ENCODE data around the gene ANO2. TPM values are rescaled to one million over a fixed set of nuclear protein-coding genes. Genes with fewer than 3 reads are reported as not detected.
A peak's percentile ranks its signal among the peaks of the same experiment; 100 is the strongest.

Gene ANO2
- polyA plus RNA-seq, 4 donors = 0.31 to 6.2 TPM; not detected in 2

- H3K27me3 ChIP-seq (ENCODE audit: control insufficient read depth in 3 of 3, insufficient read depth in 3 of 3, low read length in 3 of 3) = peaks cover 0 to 13% (median 0%) of the 10 kb centered on the region in 3 donors
- H3K27ac ChIP-seq (ENCODE audit: low read depth in 1 of 3, low read length in 2 of 3) = no peak overlapping the region
- H3K4me1 ChIP-seq (ENCODE audit: control insufficient read depth in 3 of 3, insufficient read depth in 2 of 3, low read depth in 1 of 3, low read length in 2 of 3) = no peaks in the 10 kb centered on the region
- H3K36me3 ChIP-seq (ENCODE audit: control insufficient read depth in 3 of 3, insufficient read depth in 2 of 3, low read depth in 1 of 3, low read length in 3 of 3) = no peaks in the 10 kb centered on the region
- H3K4me3 ChIP-seq (ENCODE audit: low read depth in 1 of 3, low read length in 3 of 3) = no peak overlapping the region
- no peaks in the 10 kb centered on the region for H3K9me3 ChIP-seq (ENCODE audit: control insufficient read depth in 2 of 2, insufficient read depth in 1 of 2, low read depth in 1 of 2, low read length in 1 of 2)
- DNase-seq = no peak
- WGBS, 3 donors = 86 to 92% (median 87%) methylated on average over 16 to 17 of the region's 17 CpGs
- FAIRE-seq = no peak
Measured at GRCh38 chr12:5967645-5968415, 22.8 kb upstream of the ANO2 start.

- Histone ChIP-seq H3K27ac (ENCODE audit: low read depth in 1 of 3, low read length in 2 of 3) (no peak overlapping the region), H3K9me3 (ENCODE audit: control insufficient read depth in 2 of 2, insufficient read depth in 1 of 2, low read depth in 1 of 2, low read length in 1 of 2) (no peaks in the 10 kb centered on the region), H3K4me1 (ENCODE audit: control insufficient read depth in 3 of 3, insufficient read depth in 2 of 3, low read depth in 1 of 3, low read length in 2 of 3) (no peaks in the 10 kb centered on the region), H3K36me3 (ENCODE audit: control insufficient read depth in 3 of 3, insufficient read depth in 2 of 3, low read depth in 1 of 3, low read length in 3 of 3) (no peaks in the 10 kb centered on the region), H3K27me3 (ENCODE audit: control insufficient read depth in 3 of 3, insufficient read depth in 3 of 3, low read length in 3 of 3) (peaks cover 0 to 13% (median 0%) of the 10 kb centered on the region in 3 donors), H3K4me3 (ENCODE audit: low read depth in 1 of 3, low read length in 3 of 3) (no peak overlapping the region)
- 76 to 83% (median 78%) methylated on average over 11 of the region's 11 CpGs for WGBS, 3 donors
- no peak for DNase-seq
- no peak for FAIRE-seq
Measured at GRCh38 chr12:5966486-5967095, 21.5 kb upstream of the ANO2 start.

- H3K9me3 ChIP-seq (ENCODE audit: control insufficient read depth in 2 of 2, insufficient read depth in 1 of 2, low read depth in 1 of 2, low read length in 1 of 2) = no peaks in the 10 kb centered on the region
Measured at GRCh38 chr12:5965950-5966383, 20.9 kb upstream of the ANO2 start.

GRCh38 chr12:5964913-5965900, 20.1 kb upstream of the ANO2 start:
- H3K9me3 ChIP-seq (ENCODE audit: control insufficient read depth in 2 of 2, insufficient read depth in 1 of 2, low read depth in 1 of 2, low read length in 1 of 2) = no peaks in the 10 kb centered on the region
- H3K4me3 ChIP-seq (ENCODE audit: low read depth in 1 of 3, low read length in 3 of 3) = no peak overlapping the region
- 59 to 66% (median 59%) methylated on average over 24 of the region's 24 CpGs for WGBS, 3 donors
- no peak for FAIRE-seq
- peaks cover 0 to 13% (median 0%) of the 10 kb centered on the region in 3 donors for H3K27me3 ChIP-seq (ENCODE audit: control insufficient read depth in 3 of 3, insufficient read depth in 3 of 3, low read length in 3 of 3)
- no peak for DNase-seq
- no peak overlapping the region for H3K27ac ChIP-seq (ENCODE audit: low read depth in 1 of 3, low read length in 2 of 3)
- no peaks in the 10 kb centered on the region for H3K36me3 ChIP-seq (ENCODE audit: control insufficient read depth in 3 of 3, insufficient read depth in 2 of 3, low read depth in 1 of 3, low read length in 3 of 3)
- no peaks in the 10 kb centered on the region for H3K4me1 ChIP-seq (ENCODE audit: control insufficient read depth in 3 of 3, insufficient read depth in 2 of 3, low read depth in 1 of 3, low read length in 2 of 3)

More at GRCh38 chr12:5965950-5966383, 20.9 kb upstream of the ANO2 start:
- FAIRE-seq (no peak), DNase-seq (peak; percentile 42 to 61)
- H3K4me1 ChIP-seq (ENCODE audit: control insufficient read depth in 3 of 3, insufficient read depth in 2 of 3, low read depth in 1 of 3, low read length in 2 of 3) = no peaks in the 10 kb centered on the region
- no peak overlapping the region for H3K27ac ChIP-seq (ENCODE audit: low read depth in 1 of 3, low read length in 2 of 3)
- H3K36me3 ChIP-seq (ENCODE audit: control insufficient read depth in 3 of 3, insufficient read depth in 2 of 3, low read depth in 1 of 3, low read length in 3 of 3) = no peaks in the 10 kb centered on the region
- peaks cover 0 to 13% (median 0%) of the 10 kb centered on the region in 3 donors for H3K27me3 ChIP-seq (ENCODE audit: control insufficient read depth in 3 of 3, insufficient read depth in 3 of 3, low read length in 3 of 3)
- 25 to 32% (median 28%) methylated on average over 9 of the region's 9 CpGs for WGBS, 3 donors
- H3K4me3 ChIP-seq (ENCODE audit: low read depth in 1 of 3, low read length in 3 of 3) = no peak overlapping the region

GRCh38 chr12:5963515-5963914, 18.5 kb upstream of the ANO2 start:
- Histone ChIP-seq H3K36me3 (ENCODE audit: control insufficient read depth in 3 of 3, insufficient read depth in 2 of 3, low read depth in 1 of 3, low read length in 3 of 3) (no peaks in the 10 kb centered on the region), H3K4me3 (ENCODE audit: low read depth in 1 of 3, low read length in 3 of 3) (no peak overlapping the region), H3K27me3 (ENCODE audit: control insufficient read depth in 3 of 3, insufficient read depth in 3 of 3, low read length in 3 of 3) (peaks cover 0 to 10% (median 0%) of the 10 kb centered on the region in 3 donors), H3K9me3 (ENCODE audit: control insufficient read depth in 2 of 2, insufficient read depth in 1 of 2, low read depth in 1 of 2, low read length in 1 of 2) (no peaks in the 10 kb centered on the region), H3K4me1 (ENCODE audit: control insufficient read depth in 3 of 3, insufficient read depth in 2 of 3, low read depth in 1 of 3, low read length in 2 of 3) (no peaks in the 10 kb centered on the region), H3K27ac (ENCODE audit: low read depth in 1 of 3, low read length in 2 of 3) (no peak overlapping the region)
- DNase-seq (no peak), FAIRE-seq (no peak)
- WGBS, 3 donors = 64 to 83% (median 65%) methylated on average over 7 of the region's 7 CpGs

- no peaks in the 10 kb centered on the region for H3K36me3 ChIP-seq (ENCODE audit: control insufficient read depth in 3 of 3, insufficient read depth in 2 of 3, low read depth in 1 of 3, low read length in 3 of 3)
- H3K4me3 ChIP-seq (ENCODE audit: low read depth in 1 of 3, low read length in 3 of 3) = no peak overlapping the region
- H3K4me1 ChIP-seq (ENCODE audit: control insufficient read depth in 3 of 3, insufficient read depth in 2 of 3, low read depth in 1 of 3, low read length in 2 of 3) = no peaks in the 10 kb centered on the region
- DNase-seq (no peak), FAIRE-seq (no peak)
- H3K27ac ChIP-seq (ENCODE audit: low read depth in 1 of 3, low read length in 2 of 3) = no peak overlapping the region
- H3K27me3 ChIP-seq (ENCODE audit: control insufficient read depth in 3 of 3, insufficient read depth in 3 of 3, low read length in 3 of 3) = peaks cover 0 to 10% (median 0%) of the 10 kb centered on the region in 3 donors
- no peaks in the 10 kb centered on the region for H3K9me3 ChIP-seq (ENCODE audit: control insufficient read depth in 2 of 2, insufficient read depth in 1 of 2, low read depth in 1 of 2, low read length in 1 of 2)
- 84 to 86% (median 84%) methylated on average over 4 of the region's 4 CpGs for WGBS, 3 donors
Measured at GRCh38 chr12:5960783-5961182, 15.7 kb upstream of the ANO2 start.

GRCh38 chr12:5956987-5957386, 11.9 kb upstream of the ANO2 start:
- FAIRE-seq = no peak
- no peak for DNase-seq
- Histone ChIP-seq H3K27me3 (ENCODE audit: control insufficient read depth in 3 of 3, insufficient read depth in 3 of 3, low read length in 3 of 3) (no peaks in the 10 kb centered on the region), H3K4me1 (ENCODE audit: control insufficient read depth in 3 of 3, insufficient read depth in 2 of 3, low read depth in 1 of 3, low read length in 2 of 3) (no peaks in the 10 kb centered on the region), H3K27ac (ENCODE audit: low read depth in 1 of 3, low read length in 2 of 3) (no peak overlapping the region), H3K9me3 (ENCODE audit: control insufficient read depth in 2 of 2, insufficient read depth in 1 of 2, low read depth in 1 of 2, low read length in 1 of 2) (no peaks in the 10 kb centered on the region), H3K36me3 (ENCODE audit: control insufficient read depth in 3 of 3, insufficient read depth in 2 of 3, low read depth in 1 of 3, low read length in 3 of 3) (no peaks in the 10 kb centered on the region), H3K4me3 (ENCODE audit: low read depth in 1 of 3, low read length in 3 of 3) (no peak overlapping the region)
- WGBS, 3 donors = 85 to 93% (median 88%) methylated on average over 5 of the region's 5 CpGs

- no peaks in the 10 kb centered on the region for H3K4me1 ChIP-seq (ENCODE audit: control insufficient read depth in 3 of 3, insufficient read depth in 2 of 3, low read depth in 1 of 3, low read length in 2 of 3)
- 8 to 49% (median 14%) methylated on average over 3 of the region's 3 CpGs for WGBS, 3 donors
- no peaks in the 10 kb centered on the region for H3K36me3 ChIP-seq (ENCODE audit: control insufficient read depth in 3 of 3, insufficient read depth in 2 of 3, low read depth in 1 of 3, low read length in 3 of 3)
- FAIRE-seq (no peak), DNase-seq (no peak)
- no peak overlapping the region for H3K27ac ChIP-seq (ENCODE audit: low read depth in 1 of 3, low read length in 2 of 3)
- H3K9me3 ChIP-seq (ENCODE audit: control insufficient read depth in 2 of 2, insufficient read depth in 1 of 2, low read depth in 1 of 2, low read length in 1 of 2) = no peaks in the 10 kb centered on the region
- peaks cover 0 to 3% (median 3%) of the 10 kb centered on the region in 3 donors for H3K27me3 ChIP-seq (ENCODE audit: control insufficient read depth in 3 of 3, insufficient read depth in 3 of 3, low read length in 3 of 3)
- H3K4me3 ChIP-seq (ENCODE audit: low read depth in 1 of 3, low read length in 3 of 3) = no peak overlapping the region
Measured at GRCh38 chr12:5954661-5955060, 9.6 kb upstream of the ANO2 start.

Data from small intestine (tissue), 7 donors.